ENCODE results near the gene HOXB3.

Gene HOXB3

DNA sequence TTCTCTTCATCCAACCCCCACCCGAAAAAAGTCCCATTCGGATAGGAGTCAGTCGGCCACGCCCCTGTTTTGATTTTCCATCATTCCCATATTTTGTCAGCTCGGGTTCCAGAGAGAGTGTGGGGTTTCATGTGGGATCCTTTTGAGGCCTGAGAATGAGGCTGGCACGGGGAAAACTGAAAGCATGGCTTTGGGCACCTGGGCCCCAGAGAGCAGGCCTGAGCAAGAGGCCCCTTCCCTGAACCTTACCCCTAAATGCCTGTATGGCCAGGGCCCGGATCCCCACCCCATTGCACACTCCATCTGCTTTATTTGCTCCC is 7.3 kb downstream of the HOXB3 start:
- DNase-seq: no peak

DNA sequence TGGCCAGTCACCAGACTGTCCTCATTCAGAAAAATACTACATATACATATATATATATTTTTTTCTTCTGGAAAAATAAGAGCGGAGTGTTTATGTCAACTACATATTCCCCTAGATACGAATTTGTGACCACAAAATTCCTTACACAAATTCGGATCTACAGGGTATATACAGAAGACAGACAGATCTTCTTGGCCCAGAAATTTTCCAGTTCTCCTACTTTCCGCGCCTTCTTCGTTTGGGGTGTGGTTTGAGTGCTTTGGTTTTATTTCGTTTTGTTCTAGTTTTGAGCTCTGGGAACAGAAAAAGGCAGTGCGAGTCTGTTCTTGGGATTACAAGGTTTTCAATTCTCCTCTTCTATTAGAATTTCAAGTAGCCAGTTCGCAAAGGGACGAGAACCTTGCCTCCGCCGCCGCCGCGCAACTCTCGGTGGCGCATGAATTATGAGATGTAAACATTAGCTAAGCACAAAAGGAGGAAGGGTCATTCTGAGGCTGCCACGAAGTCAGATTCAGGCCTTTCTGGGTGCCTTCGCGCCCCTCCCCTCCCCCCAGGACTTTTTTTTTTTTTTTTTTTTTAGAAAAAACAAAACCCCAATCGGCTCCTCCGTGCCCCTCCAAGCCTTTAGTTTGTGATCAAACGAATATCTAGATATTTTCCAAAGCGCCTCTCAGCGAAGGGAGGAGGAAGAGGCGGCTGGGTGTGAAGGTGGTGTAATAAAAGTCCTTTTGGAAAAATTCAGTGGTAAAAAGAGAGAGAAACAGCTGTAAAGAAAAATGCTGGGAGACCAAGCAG is 10.1 kb downstream of the HOXB3 start:
- no peak for DNase-seq

DNA sequence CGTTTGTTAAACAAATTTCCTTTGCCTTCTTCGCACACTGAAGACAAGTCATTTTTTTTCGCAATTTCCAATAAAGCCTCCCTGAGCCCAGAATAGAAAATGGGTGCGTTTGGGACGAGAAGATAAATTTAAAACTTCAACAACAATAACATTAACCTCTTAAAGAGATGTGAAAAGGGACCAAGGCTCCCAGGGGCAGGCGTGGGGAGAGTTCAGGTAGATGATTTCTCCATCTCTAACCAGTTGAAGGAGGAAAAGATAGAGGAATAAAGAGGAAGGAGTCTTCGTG is 10.6 kb downstream of the HOXB3 start:
- DNase-seq: no peak

DNA sequence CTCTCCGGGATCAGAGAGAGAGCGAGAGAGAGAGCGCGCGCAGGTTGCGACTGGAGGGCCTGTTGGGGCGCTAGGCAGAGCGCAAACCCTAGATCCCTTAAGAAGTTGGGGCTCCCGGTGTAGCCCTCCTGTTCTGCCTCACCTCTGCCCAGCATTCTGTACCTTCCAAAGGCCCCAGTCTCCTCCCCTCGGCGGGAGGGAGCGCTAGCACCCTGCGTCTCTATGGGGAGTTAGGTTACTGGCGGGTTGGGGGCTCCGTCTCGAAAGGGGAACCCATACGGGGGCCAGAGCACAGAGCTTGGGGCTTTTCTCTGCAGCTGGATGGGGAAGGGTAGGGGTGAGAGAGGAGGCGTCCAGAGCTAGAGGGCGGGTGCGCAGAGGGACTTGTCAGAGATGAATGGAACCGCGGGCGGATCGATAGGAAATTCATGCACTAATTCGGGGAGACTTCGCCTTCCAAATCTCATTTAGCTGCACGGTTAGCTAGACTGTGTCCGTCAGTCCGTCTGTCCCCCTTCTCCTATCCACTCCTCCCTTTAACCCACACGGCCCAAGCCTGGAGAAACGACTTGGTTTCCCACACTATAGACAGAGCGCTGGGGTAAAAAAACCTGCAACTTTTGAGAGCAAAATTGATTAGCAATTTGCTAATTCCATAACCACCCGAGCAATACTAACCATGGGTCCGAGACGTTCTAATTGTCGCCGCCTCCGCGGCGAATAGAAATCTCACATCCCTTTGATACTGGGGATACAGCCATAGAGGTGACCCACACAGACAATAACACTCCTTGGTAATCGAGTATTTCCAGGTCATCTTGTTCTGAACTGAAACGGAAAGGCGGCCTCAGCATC is 11.2 kb downstream of the HOXB3 start:
- no peak for DNase-seq

DNA sequence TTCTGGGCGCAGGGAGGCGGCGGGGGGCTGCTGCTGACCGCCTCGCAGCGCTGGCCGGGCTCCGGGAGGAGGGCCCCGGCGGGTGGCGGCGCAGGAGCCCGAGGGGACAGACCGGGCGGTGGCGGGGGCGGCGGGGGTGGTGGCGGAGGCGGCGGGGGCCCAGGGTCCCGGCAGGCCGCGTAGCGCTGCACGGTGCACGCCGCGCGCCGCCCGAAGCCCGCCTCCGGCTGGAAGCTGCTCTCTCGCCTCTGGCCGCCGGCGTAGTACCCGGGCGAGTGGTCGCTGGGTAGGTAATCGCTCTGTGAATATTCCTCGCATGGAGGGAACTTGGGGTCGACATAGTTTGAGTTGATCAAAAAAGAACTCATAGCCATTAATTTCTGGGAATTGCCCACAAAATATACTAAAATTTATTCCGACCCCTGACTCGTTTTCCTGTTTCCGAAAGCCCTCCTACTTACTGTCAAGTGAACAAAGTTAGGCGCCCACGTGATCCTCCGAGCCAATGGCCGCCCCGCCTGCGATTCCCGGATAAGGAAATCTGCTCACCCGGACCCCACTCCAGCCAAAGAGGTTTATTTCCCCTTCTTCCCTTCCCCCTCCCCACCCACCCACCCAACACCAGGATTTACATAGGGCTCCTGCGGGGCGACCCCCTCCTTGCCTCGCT is 12.0 kb downstream of the HOXB3 start, which contains the start of gene HOXB4:
Gene HOXB4 (minus strand): TSS at position 405 of the 670 bp plus-strand sequence. CDS start 31 bp downstream, at position 374.
- DNase-seq: peak; percentile 45

DNA sequence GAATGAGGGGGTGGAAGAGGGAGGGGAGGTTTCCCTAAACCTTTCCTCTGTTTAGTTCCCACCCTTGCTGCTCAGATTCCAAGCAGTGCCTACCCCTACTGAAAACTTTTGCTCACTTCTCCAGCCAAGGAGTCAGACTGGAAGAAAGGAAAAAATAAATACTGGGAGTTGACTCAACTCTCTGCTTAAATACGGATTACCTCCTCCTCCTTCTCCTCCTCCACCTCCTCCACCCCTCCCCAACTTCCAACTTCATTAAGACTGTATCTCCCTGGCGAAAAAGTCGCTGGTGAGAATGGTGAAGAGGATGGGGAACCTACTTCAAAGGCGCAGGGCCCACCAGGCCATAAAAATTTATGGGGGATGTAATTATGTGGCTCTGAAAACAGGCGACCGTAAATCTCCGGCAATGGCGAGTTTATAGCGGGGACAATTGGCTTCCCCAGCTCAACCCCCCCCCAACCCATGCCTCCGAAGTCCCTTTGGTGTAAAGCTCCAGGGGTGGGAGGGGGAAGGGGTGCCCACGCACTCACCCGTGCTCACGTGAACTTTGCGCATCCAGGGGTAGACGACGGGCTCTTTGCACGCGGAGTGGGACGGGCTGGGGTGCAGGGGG is 12.6 kb downstream of the HOXB3 start:
- no peak for DNase-seq

DNA sequence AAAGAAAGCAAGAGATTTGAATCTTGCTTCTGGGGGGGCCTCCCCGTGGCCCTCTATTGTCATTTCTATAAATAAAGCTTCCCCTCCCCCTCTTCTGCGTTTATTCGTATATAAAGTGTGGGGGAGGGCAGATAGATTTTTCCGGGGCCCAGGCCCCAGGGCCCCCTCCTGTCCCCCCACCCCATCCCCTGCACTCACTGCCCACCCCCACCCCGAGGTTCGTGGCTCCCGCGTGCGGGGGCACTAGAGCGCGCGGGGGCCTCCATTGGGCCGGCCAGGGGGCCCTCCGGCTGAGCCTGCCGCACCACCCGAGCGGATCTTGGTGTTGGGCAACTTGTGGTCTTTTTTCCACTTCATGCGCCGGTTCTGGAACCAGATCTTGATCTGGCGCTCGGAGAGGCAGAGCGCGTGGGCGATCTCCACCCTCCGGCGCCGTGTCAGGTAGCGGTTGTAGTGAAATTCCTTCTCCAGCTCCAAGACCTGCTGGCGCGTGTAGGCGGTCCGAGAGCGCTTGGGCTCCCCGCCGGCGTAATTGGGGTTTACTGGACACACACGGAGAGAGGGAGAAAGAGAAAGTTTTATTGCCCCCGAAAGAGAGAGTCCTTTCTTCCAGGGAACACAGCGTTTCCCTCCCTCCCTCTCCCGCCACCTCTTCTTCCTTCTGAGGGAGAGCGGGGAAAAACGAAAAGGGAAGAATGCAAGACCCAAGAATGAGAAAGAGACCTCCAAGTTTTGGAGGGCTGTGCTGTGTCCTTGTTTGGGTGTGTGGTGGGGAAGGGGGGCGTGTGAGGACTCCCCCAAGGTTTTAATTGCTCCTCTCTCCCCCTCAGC is 13.3 kb downstream of the HOXB3 start:
- no peak for DNase-seq

DNA sequence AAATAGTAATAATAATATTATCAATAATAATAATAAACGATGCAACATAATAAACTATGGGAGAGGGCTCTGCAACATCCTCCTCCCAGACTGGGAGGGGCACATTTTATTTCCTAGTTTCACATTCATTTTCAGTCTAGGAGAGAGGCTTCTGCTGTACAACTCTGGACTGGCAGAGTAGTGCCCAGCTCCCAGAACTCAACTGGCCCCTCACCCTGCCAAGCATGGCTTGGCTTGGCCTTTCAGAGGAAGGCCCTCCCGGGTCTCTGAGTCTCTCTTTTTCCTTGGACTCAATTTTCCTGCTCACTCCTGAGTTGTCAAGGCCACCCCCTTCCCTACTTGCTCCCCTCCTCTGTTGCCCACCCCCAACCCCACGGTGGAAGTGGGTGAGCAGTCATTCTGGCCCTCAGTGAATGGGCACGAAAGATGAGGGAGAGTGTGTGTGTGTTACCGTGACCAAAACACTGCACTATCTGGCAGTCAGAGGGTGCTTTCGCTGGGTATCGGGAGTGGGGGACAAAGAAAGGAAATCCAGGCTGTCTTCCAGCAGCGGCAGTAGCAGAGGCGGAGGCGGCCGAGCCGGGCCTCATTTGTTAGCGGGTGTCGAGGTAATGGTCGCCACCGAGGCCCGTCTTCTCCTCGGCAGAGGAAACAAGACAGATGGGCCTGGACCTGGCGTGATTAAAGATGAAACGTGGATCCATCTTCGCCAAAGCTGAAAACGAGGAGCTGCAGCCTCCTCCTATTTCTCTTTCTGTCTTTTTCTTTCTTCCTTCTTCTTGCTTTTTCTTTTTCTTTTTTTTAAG is 14.2 kb downstream of the HOXB3 start:
- DNase-seq: no peak

DNA sequence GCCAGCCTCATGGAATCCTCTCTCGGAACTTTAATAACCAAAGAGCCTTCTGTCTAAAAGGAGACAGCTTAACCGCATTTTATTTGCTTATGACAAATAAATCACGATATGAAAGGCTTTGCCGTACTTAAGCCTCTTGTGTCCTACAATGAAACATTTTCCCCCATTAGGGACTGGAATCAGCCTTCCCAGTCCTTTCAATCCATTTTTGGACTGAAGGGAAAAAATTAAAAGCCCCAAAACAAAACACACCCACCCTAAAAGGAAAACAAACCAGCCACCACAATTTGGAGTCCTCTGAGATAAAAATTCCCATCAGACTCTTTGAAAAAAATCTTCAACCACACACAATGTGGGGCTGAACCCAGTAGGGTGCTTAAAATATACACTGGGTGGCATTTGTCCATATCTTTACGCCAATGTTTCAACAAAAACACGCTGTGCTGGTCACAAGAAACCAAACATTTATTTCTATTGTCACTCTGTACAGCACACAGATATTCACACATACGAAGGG is 14.9 kb downstream of the HOXB3 start:
- DNase-seq: no peak

DNA sequence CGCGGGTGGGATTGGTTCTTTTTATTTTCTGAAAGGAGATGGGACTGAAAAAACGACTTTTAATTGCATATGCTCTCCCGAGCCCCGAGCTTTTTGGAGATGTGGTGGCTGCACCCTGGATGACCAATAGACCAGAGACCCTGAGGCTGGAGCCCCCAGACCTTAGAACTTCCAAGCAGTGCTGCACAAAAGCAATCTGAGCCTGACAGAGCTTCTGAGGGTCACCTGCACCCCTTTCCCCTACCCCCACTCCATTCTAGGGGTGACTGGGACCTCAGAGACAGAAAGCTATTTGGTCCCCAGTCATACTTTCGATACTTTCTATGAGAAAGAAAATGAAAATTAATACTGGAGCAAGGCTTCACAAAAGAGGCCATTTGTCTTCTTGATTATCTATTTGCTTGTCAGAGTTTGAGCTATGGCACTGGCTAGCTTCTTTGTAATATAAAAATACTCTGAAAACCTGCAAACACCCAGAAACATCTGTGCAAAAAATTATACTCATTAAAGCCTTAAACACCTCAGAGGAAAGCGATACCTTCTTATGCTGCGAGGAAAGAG is 15.5 kb downstream of the HOXB3 start:
- no peak for DNase-seq

DNA sequence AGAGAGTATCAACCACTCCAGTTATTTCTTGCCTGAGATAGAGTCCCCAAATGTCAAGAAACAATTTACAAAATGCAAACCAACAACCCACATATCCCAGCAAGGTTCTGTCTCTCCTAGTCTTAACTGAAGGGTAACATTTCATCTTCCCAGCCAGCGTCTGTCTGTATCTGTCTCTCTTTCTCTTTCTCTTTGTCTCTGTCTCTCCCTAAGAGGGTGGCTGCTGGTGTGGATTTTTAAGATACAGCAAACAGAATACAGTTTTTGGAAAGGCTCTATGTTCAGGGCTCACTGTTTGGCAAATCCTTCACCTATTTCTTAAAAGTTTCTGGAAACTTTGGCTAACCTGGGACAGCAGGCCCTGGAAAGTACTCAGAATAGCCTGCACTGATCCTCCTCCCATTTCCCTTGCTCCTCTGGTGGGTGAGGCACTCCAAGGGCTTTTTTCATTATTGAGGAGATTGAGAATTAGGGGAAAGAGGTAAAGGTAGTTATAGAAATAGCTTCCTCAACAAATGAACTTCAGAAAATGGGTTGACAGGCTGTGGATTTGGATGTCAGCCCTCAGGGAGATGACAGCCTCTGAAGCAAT is 18.1 kb downstream of the HOXB3 start:
- DNase-seq: no peak

DNA sequence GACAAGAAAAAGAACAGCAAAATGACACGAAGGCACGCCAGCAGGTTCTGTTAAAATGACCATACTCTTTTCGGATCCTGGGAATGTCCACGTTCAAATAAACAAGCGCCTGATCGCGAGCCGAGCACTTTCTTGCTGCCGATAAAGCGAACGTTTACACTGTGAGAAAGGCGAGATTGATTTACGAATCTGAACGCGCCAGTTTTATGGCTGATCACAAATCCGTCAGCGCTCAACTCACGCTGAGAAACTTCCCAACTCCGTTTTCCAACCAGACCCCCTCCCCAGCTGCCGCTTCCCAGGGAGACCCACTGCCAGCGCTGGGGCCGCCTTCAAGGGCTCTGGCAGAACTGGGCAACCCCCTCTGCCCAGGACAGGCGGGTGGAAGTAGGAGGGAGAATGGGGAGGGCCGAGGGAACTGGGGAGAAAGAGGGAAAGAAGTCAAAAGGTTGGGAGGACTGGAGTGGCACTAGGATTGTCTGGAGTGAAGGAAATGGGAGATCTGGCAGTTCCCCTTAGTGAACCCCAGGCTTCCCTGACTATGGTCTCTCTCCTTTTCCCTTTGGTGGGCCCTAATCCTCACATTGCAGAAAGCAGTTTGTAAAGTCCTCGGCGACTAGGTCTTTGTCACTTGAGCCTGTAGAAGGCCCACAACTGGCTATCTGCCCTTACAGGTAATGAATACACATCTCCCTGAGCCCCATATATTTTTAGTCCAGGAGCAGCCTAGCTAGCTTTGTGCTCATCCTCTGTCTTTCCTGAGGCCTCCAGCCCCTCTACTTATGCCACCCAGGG is 18.8 kb downstream of the HOXB3 start:
- no peak for DNase-seq

DNA sequence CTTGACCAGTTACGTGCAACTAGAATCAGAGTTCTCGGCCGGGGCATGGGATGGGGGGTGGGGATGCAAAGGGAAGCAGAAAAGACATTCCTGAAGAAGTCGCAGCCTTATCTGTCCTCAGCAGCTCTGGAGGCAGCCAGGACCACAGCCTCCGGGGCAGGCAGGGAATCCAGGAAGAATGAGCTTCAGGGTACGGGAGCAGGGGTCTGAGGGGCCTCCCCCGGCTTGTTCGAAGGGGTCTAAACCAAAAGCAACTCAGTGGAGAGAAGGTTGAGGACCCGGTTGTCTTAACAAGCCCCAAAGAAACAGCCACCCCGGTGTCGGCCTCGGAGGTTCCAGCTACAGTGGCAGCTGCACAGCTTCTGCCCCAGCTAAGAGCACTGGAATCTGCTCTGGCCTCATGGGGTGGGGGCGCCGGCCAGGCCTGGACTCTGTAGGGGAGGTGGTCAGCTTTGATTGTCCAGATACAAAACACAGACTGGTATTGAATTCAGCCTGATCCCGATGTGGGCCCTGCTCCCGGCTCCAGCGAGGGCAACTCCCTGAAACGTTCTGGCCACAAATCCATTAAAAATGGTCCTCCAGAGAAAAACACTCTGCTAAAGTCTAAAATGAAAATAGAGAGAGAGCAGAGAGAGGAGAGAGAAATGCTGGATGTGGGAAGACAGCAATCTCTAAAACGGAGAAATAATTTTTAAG is 19.6 kb downstream of the HOXB3 start:
- DNase-seq: no peak

DNA sequence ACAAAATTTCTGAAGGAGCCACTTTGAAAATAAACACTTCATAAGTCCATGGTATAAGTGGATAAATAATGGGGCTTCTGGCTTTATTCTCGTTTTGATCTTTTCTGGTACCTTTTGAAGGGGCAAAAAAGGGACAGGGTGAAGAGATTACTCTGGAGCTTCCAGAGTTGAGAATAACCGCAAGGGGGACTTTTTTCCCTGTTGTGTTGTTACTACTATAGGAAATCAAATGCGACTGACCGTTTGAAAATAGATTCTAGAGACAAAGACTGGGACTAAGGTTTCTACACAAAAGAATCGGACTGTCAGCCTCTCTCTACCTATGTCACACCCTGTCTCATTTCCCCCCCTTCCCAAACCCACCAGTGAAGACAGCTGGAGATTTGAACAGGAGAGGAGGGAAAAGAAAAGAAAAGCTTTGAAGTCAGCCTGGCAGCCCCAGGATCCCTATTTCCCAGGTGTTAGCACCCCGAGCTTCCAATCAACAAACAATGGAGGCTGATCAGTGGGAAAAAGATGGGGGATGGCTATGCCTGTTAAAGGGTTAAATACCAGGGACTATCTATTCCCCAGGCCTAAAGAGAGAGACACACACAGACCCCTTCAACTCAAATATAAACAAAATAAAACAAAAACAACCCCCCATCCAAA is 20.2 kb downstream of the HOXB3 start:
- DNase-seq: no peak

DNA sequence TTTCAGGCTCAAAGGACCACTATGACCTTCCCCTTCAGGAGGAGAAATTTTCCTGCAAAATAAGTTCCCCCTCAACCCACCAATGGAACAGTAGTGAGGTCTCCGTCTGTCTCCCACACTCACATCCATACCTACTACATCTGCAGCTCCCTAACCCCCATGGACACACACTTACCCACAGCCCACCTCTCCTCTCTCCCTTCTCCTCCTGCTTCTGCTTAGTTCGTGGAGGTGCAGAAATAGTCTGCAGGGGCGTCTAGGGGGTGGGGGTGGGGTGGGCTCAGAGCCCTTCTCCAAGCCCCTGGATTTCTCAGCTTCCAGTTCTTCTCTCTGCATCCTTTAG is 20.8 kb downstream of the HOXB3 start:
- no peak for DNase-seq

DNA sequence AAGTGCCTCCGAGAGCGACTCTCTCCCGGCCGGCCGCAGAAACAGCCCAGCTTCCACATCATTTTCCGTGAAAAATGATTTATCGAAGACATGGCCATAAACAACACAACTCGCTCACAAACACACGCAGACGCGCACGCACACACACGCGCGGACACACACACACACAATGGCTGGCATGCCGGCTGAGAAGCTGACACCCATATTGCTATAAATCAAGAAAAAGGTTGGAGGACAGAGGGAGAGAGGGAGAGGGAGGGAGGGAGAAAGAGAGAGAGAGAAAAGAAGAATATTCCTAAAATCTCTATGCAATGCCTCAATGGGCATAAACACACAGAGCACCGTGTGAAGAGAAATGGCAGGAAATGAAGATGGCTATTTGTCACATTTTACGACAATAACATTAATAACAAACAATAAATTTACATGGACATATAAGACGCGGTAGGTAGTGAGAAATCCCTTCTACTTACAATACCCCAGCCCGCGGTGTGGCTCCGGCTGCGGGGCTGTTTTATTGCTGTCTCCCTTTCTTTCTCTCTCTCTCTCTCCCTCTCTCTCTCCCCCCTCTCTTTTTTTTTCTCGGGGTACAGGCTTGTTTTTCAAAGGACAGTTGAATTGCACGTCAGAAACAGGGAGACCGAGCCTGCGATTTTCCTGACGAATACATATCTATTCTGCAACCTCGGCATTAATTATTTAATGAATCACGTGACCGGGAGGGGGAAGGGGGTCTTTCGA is 21.4 kb downstream of the HOXB3 start:
- DNase-seq: no peak

DNA sequence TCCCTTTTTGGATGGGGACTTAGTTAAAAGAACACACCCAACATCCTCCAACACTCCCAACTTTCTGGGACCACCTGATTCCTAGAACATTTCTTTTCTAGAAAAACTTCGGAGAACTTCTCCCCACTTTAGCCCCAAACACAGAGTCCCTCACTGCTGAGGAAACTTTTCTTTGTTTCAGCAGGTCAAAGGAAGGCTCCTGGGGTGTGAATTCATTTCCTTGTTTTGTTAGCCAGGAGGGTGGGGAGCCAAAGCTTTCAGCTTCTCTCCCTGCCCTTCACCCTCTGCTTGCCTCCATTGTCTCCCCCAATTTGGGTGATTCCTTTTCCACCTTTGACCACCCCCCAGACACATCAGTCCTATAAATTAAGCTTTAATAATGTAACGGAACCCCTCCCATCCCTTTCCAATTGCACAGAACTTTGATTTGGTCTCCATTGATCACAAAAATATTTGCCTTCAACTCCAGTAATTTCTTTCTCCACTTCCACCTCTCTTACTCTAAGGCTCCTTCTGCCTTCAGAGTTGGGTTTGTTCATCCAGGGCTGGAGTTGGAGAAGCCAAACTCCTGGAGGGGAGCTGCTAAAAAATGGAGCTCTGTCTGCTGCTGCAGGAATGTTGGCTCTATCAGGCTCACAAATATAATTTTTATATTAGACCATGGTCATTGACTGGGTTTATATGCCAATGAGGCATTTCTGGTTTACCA is 22.2 kb downstream of the HOXB3 start:
- no peak for DNase-seq
